ENCODE measurements around the gene CDH4.
"Not testable (repeated sequence)": the region's sequence is repeated elsewhere in the genome, so short reads cannot be mapped to it uniquely, and the experiment has no call there.

CDH4 gene

DNA sequence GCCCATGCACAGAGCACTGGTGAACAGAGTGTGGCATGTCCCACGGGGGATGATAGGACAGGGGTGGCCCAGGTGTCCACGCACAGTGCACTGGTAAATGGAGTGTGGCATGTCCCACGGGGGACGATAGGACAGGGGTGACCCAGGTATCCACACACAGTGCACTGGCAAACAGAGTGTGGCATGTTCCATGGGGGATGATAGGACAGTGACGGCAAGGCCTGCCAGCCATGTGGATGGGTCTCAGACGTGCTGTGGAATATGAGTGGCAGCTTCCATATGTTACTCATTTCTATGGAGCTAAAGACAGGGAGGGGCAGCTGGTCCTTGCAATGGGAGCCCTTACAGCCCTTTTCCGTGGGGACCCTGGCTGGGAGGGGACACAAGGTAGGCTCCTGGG is 168.7 kb downstream of the CDH4 start:
- no peak for DNase-seq (ENCODE audit: low read depth)
- TF ChIP-seq, protein P1, sequence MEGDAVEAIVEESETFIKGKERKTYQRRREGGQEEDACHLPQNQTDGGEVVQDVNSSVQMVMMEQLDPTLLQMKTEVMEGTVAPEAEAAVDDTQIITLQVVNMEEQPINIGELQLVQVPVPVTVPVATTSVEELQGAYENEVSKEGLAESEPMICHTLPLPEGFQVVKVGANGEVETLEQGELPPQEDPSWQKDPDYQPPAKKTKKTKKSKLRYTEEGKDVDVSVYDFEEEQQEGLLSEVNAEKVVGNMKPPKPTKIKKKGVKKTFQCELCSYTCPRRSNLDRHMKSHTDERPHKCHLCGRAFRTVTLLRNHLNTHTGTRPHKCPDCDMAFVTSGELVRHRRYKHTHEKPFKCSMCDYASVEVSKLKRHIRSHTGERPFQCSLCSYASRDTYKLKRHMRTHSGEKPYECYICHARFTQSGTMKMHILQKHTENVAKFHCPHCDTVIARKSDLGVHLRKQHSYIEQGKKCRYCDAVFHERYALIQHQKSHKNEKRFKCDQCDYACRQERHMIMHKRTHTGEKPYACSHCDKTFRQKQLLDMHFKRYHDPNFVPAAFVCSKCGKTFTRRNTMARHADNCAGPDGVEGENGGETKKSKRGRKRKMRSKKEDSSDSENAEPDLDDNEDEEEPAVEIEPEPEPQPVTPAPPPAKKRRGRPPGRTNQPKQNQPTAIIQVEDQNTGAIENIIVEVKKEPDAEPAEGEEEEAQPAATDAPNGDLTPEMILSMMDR (IDR thresholded peaks at IDR 0.05; ENCODE audit: low read length, missing control alignments): no peak
- no peak overlapping the region for H3K4me3 ChIP-seq (replicated peaks; ENCODE audit: low read depth, low read length)

DNA sequence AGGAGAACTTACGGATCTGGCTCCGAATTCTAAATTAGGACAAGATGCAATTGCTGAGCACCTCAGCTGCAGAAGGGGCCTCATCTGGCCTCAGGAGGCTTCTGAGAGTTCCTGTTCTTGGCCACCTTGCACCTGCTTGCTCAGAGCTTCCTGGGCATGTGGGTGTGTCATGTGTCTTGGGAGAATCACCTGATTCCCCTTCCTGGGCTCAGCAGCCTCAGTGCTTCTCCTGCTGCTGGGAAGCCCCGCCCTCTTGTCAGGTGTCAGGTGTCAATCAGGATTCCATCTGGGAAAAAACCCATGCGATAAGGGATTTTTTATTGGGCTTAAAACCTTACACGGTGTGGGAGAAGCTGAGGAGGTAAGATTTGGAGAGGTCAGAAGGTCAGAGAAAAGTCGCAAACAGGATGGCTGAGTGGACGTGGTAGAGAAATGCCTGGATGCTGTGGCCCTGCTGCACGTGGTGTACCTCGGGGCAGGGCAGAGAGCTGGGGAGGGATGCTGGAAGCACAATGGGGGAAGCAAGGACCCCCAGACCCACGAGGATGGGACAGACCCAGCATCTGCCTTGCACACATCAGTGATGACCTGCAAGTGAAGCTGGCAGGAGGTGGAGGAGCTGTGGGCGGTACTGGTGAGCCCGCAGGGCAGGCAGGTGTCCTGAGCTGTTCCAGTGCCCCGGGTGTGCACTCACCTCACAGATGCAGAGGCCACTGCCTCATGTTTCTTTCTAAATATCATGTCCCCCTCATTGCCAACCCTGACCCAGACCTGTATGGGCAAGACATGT is 170.8 kb downstream of the CDH4 start:
- H3K4me3 ChIP-seq (replicated peaks; ENCODE audit: low read depth, low read length): no peak overlapping the region
- no peak for DNase-seq (ENCODE audit: low read depth)
- TF ChIP-seq, protein P1 (IDR thresholded peaks at IDR 0.05; ENCODE audit: low read length, missing control alignments): no peak

DNA sequence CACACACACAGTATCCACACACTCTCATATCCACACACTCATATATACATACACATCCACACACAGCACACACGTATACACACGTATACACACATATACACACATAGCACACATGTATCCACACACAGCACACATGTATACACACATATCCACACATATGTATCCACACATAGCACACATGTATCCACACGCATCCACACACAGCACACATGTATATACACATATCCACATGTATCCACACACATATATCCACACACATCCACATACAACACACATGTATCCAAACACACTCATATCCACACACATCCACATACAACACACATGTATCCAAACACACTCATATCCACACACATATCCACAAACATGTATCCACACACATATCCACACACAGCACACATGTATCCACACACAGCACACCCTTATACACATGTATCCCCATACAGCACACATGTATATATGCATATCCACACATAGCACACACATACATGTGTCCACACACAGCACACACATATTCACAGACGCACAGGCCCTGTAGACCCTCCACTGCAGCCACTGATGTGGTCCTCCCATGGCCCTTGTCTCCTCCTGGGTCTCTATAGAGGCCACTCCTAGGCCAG is 172.1 kb downstream of the CDH4 start:
- no peak for DNase-seq (ENCODE audit: low read depth)
- TF ChIP-seq, protein P1 (IDR thresholded peaks at IDR 0.05; ENCODE audit: low read length, missing control alignments): no peak
- H3K4me3 ChIP-seq (replicated peaks; ENCODE audit: low read depth, low read length): no peak overlapping the region

DNA sequence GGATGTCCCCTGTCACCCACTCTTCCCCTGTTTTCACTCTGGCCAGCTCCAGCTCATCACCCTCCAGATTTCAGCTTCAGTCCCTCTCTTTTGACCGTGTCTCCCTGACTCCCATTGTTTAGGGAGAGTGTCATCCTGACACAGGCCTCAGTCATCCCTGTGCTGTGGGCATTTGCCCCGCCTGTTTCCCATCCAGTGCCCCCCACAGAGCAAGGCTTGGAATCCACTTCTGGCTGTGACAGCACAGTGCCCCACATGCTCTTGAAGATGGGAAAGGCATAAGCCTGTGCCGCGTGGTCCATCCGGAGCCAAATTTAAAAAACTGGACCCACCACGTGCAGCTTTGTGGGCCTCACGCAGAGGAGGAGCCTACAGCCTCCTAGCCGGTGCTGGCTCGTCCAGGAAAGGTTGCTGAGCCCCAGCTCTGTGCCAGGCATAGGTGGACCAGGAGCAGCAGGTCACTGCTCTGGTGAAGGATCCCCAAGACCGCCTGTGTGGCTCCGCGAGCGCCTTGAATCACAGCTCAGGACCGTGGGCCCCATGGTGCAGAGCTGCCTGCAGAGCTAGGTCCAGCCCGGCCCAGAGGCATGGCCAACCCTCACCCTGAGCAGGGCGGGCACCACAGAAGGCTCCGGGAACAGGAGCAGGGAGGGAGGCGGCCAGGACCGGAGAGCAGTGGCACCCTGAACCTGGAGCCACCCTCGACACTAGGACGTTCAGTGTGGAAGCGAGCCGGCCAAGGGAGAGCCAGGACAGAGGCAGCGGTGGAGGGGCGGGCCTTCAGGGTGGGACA is 172.8 kb downstream of the CDH4 start:
- no peak overlapping the region for H3K4me3 ChIP-seq (replicated peaks; ENCODE audit: low read depth, low read length)
- TF ChIP-seq, protein P1 (IDR thresholded peaks at IDR 0.05; ENCODE audit: low read length, missing control alignments): no peak
- no peak for DNase-seq (ENCODE audit: low read depth)

DNA sequence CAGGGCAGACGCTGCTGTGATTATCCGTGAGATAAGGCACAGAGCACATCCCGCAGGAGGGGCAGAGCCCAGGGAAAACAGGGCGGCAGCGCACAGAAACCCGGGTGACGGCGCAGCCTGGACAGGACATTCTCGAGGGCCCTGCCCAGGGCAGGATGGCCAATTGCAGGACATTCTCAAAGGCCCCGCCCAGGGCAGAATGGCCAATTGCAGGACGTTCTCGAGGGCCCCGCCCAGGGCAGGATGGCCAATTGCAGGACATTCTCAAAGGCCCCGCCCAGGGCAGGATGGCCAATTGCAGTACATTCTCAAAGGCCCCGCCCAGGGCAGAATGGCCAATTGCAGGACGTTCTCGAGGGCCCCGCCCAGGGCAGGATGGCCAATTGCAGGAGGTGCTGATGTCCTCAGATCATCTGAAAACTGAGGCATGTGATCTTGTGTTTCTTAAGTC is 173.5 kb downstream of the CDH4 start:
- not testable (repeated sequence) for H3K4me3 ChIP-seq (replicated peaks; ENCODE audit: low read depth, low read length); DNase-seq (ENCODE audit: low read depth)

DNA sequence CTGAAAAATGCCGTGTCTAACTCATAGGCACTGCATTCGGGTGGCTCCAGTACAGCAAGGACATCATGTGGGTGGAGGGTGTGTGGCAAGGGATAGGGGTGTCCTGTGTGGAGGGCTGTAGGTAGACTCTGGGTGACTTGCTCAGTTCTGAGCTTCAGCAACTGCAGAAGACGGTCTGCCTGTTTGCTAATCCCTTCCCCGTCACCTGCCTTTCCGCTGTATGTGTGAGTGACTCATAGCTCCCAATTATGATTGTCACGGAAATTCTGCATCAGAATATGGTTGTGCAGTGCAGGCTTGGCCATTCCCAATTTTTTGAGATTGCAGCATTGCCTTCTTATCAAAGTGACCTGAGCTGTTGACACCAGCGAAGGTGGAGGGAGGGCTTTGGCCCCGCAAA is 174.3 kb downstream of the CDH4 start:
- no peak overlapping the region for H3K4me3 ChIP-seq (replicated peaks; ENCODE audit: low read depth, low read length)
- TF ChIP-seq, protein P1 (IDR thresholded peaks at IDR 0.05; ENCODE audit: low read length, missing control alignments): no peak
- no peak for DNase-seq (ENCODE audit: low read depth)
